ENCODE measurements around the gene DTYMK.
"Not testable (repeated sequence)": the region's sequence is repeated elsewhere in the genome, so short reads cannot be mapped to it uniquely, and the experiment has no call there.

Gene DTYMK

GRCh38 chr2:241672243-241673188, 14.1 kb downstream of the DTYMK start:
- no peak for DNase-seq (ENCODE audit: low spot score)

- DNase-seq (ENCODE audit: low spot score): no peak
Measured at GRCh38 chr2:241671457-241672240, 15.0 kb downstream of the DTYMK start.

DNA sequence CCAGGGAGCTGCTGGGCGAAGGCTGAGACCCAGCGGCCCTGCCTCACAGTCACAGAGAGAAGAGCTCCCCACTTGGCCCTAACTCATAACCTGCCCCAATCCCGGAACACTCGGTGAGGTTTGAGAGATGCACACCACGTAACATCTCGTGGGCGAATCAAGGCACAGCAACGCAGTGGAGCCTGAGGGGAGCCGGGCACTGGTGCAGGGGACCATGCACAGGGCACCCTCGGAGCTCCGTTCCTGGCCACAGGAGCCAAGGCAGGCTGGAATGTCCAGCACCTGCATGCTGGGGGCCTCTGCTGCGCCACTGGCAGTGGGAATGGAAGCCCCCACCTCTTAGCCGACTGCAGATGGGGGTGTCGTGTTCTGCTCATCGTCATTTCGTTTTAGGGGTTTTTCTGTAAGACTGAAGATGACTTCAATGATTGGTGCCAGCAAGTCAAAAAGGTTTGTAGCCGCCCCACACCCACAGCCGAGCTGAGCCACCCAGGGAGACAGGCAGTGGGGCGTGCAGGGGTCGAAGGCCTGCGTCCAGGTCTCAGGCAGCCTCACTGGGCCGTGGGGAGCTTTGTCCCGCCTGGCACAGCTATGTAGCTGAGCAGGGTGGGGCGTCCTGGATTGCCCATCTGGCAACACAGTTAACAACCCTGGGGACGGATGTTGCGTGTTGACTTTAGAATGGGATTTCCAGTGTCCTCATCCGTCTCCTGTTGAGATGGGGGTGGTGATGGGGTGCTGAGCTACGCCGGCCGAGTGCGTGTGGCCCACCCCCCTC, 16.1 kb downstream of the DTYMK start:
- no peak for DNase-seq (ENCODE audit: low spot score)

DNA sequence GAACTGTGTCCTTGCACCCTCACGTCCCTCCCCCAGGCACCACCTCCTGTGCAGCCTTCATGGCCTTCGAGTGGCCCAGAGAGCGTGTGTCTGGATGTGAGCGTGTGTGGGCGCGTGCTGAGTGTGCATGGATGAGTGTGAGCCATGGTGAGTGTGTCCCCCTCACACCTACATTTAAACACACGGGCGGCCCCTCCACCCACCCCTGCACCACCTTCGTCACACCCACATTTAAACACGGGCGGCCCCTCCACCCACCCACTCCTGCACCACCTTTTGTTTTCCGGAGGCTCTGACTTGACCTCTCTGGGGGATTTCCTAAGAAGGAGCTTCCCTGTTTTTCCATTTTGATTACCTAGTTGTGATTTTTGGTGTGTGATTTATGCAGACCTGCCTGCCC, 17.8 kb downstream of the DTYMK start:
- DNase-seq (ENCODE audit: low spot score): no peak

- DNase-seq (ENCODE audit: low spot score): no peak
Measured at GRCh38 chr2:241668354-241668753, 18.3 kb downstream of the DTYMK start.

DNA sequence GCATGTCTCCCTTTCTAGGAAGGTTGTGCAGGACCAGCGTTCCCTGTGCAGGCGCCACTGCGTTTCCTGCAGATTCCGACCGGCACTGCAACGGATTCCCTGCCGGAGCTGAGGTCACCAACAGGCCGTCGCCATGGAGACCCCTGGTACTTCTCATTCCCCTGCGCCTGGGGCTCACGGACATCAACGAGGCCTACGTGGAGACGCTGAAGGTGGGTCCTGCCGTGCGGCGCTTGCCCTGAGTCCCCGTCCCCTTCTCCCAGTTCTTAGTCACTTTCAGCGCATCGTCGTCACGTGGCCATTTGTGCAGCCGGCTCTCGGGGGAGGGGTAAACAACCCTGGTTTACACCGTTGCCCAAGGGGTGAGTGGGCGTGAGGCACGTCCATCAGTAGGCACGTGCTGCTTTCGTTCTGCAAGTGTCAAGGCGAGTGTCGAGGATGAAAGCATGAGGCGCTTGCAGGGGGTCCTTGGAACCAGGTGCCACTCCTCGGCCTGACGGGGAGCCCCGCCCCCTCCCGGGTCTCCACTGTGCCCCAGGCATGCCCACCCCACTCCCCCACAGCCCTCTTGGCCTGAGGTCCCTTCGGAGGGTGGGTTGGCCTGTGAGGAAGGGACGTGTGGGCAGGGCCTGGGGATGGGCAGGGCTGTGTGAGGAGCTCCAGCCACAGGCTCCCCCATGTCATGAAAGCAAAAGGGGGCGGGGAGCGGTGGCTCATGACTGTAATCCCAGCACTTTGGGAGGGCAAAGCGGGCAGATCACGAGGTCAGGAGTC, 19.8 kb downstream of the DTYMK start:
- no peak for DNase-seq (ENCODE audit: low spot score)

- no peak for DNase-seq (ENCODE audit: low spot score)
Measured at GRCh38 chr2:241665731-241666440, 20.7 kb downstream of the DTYMK start.

- not testable (repeated sequence) for DNase-seq (ENCODE audit: low spot score)
Measured at GRCh38 chr2:241662731-241663130, 23.9 kb downstream of the DTYMK start.

DNA sequence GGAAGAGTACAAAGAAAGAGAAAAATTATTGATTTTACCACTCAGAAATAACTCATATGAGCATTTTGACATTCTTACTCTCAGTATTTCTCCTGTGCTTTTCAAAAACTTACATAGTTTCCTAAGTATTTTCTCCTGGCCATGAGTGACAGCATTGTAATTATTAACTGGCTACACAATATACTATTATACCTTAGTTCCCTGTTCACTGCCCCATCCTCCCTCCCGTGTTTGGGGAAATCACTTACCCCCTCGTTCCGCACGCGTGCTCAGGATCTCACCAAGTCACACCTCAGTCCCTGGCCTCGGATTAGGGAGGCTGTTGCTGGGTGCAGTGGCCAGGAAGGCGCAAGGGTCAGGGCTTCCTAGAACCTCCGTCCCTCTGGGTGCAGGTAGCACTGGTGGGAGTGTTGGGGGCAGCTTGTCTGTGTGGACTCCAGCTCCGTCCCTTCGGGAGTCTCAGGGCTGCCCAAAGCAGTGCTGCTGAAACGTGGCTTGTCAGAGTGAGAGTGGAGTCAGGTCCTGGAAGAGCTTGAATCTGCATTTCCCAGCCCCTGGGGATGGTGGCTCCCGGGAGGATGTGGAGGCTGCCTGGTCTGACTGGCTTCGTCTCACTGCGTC, 25.9 kb downstream of the DTYMK start:
- DNase-seq (ENCODE audit: low spot score): no peak

DNA sequence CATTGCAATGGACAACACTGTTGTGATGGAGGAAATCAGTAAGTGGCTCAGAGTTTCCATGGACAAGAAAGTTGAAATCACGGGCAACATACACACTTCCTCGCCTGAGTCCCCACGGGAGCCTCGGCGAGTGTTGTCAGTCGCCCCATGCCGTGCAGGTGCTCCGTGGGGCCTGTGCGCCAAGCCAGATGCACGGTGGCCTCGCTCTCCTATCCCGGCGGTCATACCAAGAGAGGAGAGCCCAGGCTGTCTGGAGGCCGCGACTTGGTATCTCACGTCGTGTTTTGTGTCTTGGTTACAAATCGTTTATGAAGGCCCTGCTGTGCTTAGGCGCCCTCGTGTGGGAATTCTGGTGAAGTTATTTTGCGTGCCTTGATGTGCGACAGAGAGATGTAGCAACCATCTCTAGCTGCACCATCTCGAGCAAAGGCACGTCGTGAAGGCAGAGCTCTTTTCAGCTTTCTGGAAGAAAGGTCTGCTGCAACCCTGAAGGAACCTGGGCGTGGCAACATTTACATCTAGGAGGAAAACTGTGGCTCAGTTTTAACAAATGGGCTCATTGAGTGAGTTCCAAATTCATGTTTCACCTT, 27.4 kb downstream of the DTYMK start:
- DNase-seq (ENCODE audit: low spot score): peak; percentile 74

DNA sequence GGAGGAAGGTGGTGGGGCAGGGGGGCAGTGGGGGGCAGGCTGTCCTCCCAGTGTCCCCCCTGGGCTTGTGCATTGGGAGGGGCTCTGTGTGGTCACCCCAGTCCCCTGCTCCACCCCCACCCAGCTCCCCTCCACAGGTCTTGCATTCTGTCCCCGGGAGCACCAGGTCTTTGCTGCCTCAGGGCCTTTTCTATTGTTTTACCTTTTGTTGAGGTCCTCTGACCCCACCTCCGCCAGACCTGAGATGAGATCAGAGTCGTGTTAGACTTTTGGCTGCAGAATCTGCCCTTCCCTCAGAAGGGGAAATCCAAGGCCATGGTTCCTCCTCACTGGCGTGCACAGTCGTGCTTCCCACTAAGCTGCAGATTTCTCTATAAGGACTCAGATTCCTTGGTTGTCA, 28.3 kb downstream of the DTYMK start:
- DNase-seq (ENCODE audit: low spot score): no peak

GRCh38 chr2:241657786-241658254, 28.8 kb downstream of the DTYMK start:
- DNase-seq (ENCODE audit: low spot score): no peak

GRCh38 chr2:241656190-241656741, 30.3 kb downstream of the DTYMK start:
- no peak for DNase-seq (ENCODE audit: low spot score)

DNA sequence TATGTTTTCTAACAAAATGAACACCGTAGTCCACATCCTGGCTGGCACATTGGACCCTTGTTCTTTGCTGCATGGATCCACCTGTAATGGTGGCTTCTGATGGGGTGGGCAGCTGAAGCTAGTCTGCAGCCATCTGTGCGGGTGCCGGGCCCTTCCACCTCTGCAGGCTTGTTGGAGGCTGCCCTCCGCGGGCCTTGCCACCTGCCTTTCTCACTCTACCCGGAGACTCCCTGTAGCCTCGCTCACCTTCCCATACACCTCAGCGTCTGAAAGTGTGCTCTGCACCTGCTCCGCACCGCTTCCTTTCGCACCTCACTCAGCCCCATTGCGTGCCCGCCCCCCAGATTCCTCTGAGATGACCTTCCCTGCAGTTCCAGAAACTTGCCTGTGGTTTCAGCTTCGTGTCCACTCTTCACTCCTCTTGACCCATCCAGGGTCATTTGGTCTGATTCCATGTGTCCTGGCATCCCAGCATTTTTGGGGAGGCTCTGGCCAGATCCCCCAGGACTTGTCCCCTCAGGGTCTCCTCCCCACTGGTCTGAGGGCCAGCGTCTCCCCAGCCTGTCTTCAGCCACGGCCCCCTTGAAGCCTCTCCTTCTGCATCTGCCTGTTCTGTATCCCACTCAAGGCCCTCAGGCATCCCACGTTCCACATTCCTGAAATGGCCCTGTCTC, 31.0 kb downstream of the DTYMK start:
- DNase-seq (ENCODE audit: low spot score): no peak

DNA sequence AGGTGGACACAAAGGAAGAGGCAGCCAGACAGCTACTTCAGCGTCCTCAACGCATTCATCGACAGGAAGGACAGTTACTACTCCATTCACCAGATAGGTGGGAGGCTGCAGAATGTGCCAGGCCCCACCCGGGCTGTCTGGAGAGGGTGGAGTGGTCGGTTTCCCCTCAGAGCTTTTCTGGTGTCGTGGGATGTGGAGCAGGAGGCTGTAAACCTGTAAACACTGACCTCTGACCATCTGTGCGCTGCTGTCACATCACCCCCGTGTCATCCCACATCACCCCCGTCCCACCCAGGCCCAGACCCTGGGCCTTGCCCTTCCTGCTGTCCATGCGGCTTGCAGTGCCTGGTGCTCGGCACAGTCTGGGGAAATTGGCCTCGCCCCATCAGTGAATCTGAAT, 32.1 kb downstream of the DTYMK start:
- DNase-seq (ENCODE audit: low spot score): no peak

DNA sequence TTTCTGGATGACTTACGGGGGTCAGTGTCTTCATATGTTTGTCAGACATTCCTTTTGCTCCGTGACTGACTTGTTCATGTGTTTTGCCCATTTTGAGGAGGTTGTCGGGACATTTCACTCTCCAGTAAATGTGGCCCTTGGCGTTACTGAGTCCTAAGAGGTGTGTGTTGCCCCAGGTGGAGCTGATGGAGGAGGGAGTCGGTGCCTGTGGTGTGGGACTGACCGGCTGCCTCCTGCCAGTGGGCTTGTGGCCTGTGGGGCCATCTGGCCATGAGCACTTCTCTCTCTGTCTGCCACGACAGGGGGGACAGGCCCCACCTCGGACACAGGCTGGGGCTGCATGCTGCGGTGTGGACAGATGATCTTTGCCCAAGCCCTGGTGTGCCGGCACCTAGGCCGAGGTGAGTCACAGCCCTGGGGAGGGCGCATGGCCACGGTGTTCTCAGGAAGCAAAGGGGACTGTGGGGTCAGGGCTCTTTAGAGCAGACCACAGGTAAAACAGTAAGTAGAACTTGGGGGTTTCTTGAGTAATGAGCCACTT, 33.3 kb downstream of the DTYMK start:
- no peak for DNase-seq (ENCODE audit: low spot score)

GRCh38 chr2:241652722-241653121, 33.9 kb downstream of the DTYMK start:
- DNase-seq (ENCODE audit: low spot score): no peak

DNA sequence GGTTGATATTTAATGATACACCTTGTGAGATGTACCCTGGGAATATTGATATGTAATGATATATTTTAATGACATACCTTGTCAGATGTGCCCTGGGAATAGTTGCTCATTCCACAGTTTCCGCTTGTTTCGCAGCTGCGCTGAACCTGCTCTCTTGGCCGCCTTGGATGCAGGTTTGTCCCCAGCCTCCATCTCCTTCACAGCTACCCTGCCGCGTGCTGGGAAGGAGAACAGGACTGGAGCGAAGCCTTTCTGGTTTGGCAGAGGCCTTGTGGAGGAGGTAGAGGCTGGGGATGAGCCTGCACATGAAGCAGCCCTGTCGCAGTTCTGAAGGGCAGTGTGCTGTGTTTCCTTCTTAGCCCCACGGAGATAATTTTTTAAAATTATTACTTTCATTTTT, 34.5 kb downstream of the DTYMK start:
- no peak for DNase-seq (ENCODE audit: low spot score)

GRCh38 chr2:241649927-241650326, 36.7 kb downstream of the DTYMK start:
- no peak for DNase-seq (ENCODE audit: low spot score)
